ENCODE results near the gene PPP1R9A. TPM values are rescaled to one million over a fixed set of nuclear protein-coding genes. Genes with fewer than 3 reads are reported as not detected.

PPP1R9A gene
- polyA plus RNA-seq, 1 donor (not counting 4 experiments of a cell fraction or from before 2014, with no cell fraction given), result 0.01 TPM

DNA sequence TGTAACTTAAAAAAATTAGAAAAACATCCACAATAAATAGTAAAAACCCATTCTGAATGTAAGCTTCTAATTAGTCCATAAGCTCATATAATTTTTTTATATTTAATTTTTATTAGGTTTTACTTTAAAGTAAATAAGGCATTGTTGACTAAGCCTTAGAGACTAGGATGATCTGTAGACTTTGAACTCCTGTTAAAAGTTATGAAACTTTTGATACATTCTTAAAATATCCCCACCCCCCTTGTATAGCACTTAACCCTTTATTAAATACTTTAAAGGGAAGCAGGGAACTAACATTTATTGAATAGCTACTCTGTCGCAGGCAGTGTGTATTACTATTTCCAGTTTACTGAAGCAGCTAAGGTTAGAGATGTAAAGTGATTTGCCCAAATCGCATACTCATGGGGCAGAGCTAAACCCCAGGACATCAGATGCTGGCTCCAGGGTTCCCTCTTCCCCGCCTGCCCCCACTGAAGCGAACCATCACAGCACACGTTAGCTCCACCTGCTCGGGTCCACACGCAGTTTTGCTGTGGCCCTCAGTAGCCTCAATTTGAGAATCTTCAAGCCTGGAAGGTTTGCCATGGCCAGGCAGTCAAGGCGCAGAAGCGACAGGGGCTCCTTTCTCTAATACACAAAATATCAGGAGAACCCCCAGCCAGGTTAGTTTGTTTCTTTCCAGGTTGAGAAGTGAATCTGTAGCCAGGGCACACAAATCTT lies 416.2 kb downstream of the PPP1R9A start:
- no peaks in the 10 kb centered on the region for H3K4me1 ChIP-seq (ENCODE audit: control insufficient read depth, extremely low read depth, insufficient read depth, low read length)
- no peaks in the 10 kb centered on the region for H4K20me1 ChIP-seq (ENCODE audit: control insufficient read depth, extremely low read depth, insufficient read depth, low read length)
- H3K4me3 ChIP-seq (ENCODE audit: control insufficient read depth in 2 of 3, extremely low read depth in 1 of 3, insufficient read depth in 2 of 3, low read depth in 1 of 3, low read length in 3 of 3), result no peak overlapping the region
- TF ChIP-seq, protein P1, sequence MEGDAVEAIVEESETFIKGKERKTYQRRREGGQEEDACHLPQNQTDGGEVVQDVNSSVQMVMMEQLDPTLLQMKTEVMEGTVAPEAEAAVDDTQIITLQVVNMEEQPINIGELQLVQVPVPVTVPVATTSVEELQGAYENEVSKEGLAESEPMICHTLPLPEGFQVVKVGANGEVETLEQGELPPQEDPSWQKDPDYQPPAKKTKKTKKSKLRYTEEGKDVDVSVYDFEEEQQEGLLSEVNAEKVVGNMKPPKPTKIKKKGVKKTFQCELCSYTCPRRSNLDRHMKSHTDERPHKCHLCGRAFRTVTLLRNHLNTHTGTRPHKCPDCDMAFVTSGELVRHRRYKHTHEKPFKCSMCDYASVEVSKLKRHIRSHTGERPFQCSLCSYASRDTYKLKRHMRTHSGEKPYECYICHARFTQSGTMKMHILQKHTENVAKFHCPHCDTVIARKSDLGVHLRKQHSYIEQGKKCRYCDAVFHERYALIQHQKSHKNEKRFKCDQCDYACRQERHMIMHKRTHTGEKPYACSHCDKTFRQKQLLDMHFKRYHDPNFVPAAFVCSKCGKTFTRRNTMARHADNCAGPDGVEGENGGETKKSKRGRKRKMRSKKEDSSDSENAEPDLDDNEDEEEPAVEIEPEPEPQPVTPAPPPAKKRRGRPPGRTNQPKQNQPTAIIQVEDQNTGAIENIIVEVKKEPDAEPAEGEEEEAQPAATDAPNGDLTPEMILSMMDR (optimal IDR thresholded peaks at IDR 0.05 in 1 of 3, IDR thresholded peaks at IDR 0.05 in 1 of 3, conservative IDR thresholded peaks at IDR 0.05 in 1 of 3; ENCODE audit: extremely low read depth in 1 of 3, insufficient read depth in 2 of 3, low read length in 3 of 3), result no peak
- TF ChIP-seq EZH2 (IDR thresholded peaks at IDR 0.05; ENCODE audit: low read length), result no peak
- no peaks in the 10 kb centered on the region for H3K9me3 ChIP-seq (ENCODE audit: control insufficient read depth, low read depth, low read length)
- H3K36me3 ChIP-seq (ENCODE audit: control insufficient read depth in 2 of 2, extremely low read depth in 1 of 2, insufficient read depth in 2 of 2, low read length in 2 of 2), result no peaks in the 10 kb centered on the region
- no peak overlapping the region for H2AFZ ChIP-seq (ENCODE audit: control insufficient read depth, low read length)
- H3K27me3 ChIP-seq (ENCODE audit: control insufficient read depth, extremely low read depth, insufficient read depth, low read length), result peaks cover 12% of the 10 kb centered on the region
- H3K79me2 ChIP-seq (ENCODE audit: control insufficient read depth, insufficient read depth, low read length), result no peaks in the 10 kb centered on the region
- no peak for FAIRE-seq
- dilution Hi-C loops (cut with MboI; ENCODE audit: extremely low pct_ligation_motif_present, low sequenced_read_pairs), result no loop called here
- H3K4me2 ChIP-seq (ENCODE audit: control insufficient read depth, extremely low read depth, insufficient read depth, low read depth, low read length), result no peak overlapping the region
- no peak for DNase-seq (ENCODE audit: low read depth, low spot score)
- H3K9me1 ChIP-seq (ENCODE audit: control insufficient read depth, extremely low read depth, insufficient read depth, low read length), result no peaks in the 10 kb centered on the region
- no peak overlapping the region for H3K27ac ChIP-seq (ENCODE audit: control insufficient read depth, insufficient read depth, low read length)
- no peak overlapping the region for H3K9ac ChIP-seq (ENCODE audit: control insufficient read depth, extremely low read depth, insufficient read depth, low read length)

DNA sequence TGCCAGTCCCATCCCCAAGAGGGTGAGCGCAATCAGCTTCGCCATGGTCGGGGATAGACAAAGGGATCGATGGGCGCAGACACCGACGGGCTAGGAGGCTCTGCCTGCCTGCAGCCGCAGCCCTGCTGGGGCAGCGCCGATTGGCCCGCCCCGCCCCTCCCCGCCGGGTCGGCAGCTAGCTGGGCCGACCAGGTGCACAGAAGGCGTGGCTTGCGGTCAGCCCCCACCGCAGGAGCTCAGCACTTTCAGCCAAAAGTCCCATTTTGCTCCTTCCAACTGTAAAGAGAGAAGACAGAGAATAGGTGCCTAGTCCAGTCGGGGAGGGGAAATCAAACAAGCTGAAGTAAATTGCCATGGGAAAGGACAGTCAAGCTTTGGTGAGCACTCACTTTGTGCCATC lies 417.0 kb downstream of the PPP1R9A start, which contains the start of gene PON1:
Gene PON1 (minus strand): TSS at position 102 of the 400 bp plus-strand sequence. CDS start 57 bp downstream, at position 45.
- no peaks in the 10 kb centered on the region for H3K36me3 ChIP-seq (ENCODE audit: control insufficient read depth in 2 of 2, extremely low read depth in 1 of 2, insufficient read depth in 2 of 2, low read length in 2 of 2)
- H3K9ac ChIP-seq (ENCODE audit: control insufficient read depth, extremely low read depth, insufficient read depth, low read length), result no peak within 1 kb of the TSS
- no peaks in the 10 kb centered on the region for H3K9me1 ChIP-seq (ENCODE audit: control insufficient read depth, extremely low read depth, insufficient read depth, low read length)
- H3K27ac ChIP-seq (ENCODE audit: control insufficient read depth, insufficient read depth, low read length), result no peak within 1 kb of the TSS
- H3K9me3 ChIP-seq (ENCODE audit: control insufficient read depth, low read depth, low read length), result no peaks in the 10 kb centered on the region
- H4K20me1 ChIP-seq (ENCODE audit: control insufficient read depth, extremely low read depth, insufficient read depth, low read length), result no peaks in the 10 kb centered on the region
- no peak within 1 kb of the TSS for H3K4me2 ChIP-seq (ENCODE audit: control insufficient read depth, extremely low read depth, insufficient read depth, low read depth, low read length)
- H3K79me2 ChIP-seq (ENCODE audit: control insufficient read depth, insufficient read depth, low read length), result no peaks in the 10 kb centered on the region
- DNase-seq (ENCODE audit: low read depth, low spot score), result no peak
- no peak for FAIRE-seq
- dilution Hi-C loops (cut with MboI; ENCODE audit: extremely low pct_ligation_motif_present, low sequenced_read_pairs), result no loop called here
- H3K4me3 ChIP-seq (ENCODE audit: control insufficient read depth in 2 of 3, extremely low read depth in 1 of 3, insufficient read depth in 2 of 3, low read depth in 1 of 3, low read length in 3 of 3), result no peak within 1 kb of the TSS
- no peak within 1 kb of the TSS for H2AFZ ChIP-seq (ENCODE audit: control insufficient read depth, low read length)
- H3K27me3 ChIP-seq (ENCODE audit: control insufficient read depth, extremely low read depth, insufficient read depth, low read length), result peaks cover 12% of the 10 kb centered on the region
- H3K4me1 ChIP-seq (ENCODE audit: control insufficient read depth, extremely low read depth, insufficient read depth, low read length), result no peaks in the 10 kb centered on the region
- peak; percentile 21 for TF ChIP-seq EZH2 (IDR thresholded peaks at IDR 0.05; ENCODE audit: low read length)
- TF ChIP-seq, protein P1 (optimal IDR thresholded peaks at IDR 0.05 in 1 of 3, IDR thresholded peaks at IDR 0.05 in 1 of 3, conservative IDR thresholded peaks at IDR 0.05 in 1 of 3; ENCODE audit: extremely low read depth in 1 of 3, insufficient read depth in 2 of 3, low read length in 3 of 3), result no peak

Measured in keratinocyte (primary cell).